OCI-LY7 (cell line): ENCODE measurements around the gene REXO1. TPM values are rescaled to one million over a fixed set of nuclear protein-coding genes. Genes with fewer than 3 reads are reported as not detected.

ENCODE experiments used
- BruUV-seq: library from RNA; stranded (reverse); fragments of 400-500 nt; replicated peaks from 2 replicates; lab custom pipeline; 2021; lab: Mats Ljungman, UMichigan
- CTCF ChIA-PET: fragments of 300-600 bp; sonication (Branson Sonifier 250); formaldehyde crosslinking; loops from one replicate; lab custom pipeline; 2022; ENCODE audit warnings: antibody characterized with exemption; ENCODE audit not compliant: unreplicated experiment; lab: Charles Lee
- POLR2A ChIA-PET: fragments of 300-600 bp; sonication (Branson Sonifier 250); formaldehyde crosslinking; loops from one replicate; lab custom pipeline; 2022; ENCODE audit warnings: antibody characterized with exemption; lab: Charles Lee
- DNase-seq: peaks from one replicate; pipeline ENCODE4 v3.0.0-alpha.2; 2015; ENCODE audit warnings: low spot score
- H2AFZ ChIP-seq: fragments of 200-600 bp; sonication (generic), shearing (Covaris generic); 2 replicates; pipeline ENCODE4 v1.6.1; 2014; ENCODE audit warnings: mild to moderate bottlenecking, antibody characterized with exemption, low read length, moderate library complexity
- H3K27ac ChIP-seq: fragments of 200-600 bp; sonication (generic); 2 replicates; pipeline ENCODE4 v1.5.1; 2014; ENCODE audit warnings: mixed run types, low read depth, mild to moderate bottlenecking, moderate library complexity, low read length, inconsistent platforms; ENCODE audit not compliant: poor library complexity, severe bottlenecking
- H3K36me3 ChIP-seq: fragments of 200-600 bp; sonication (generic); 2 replicates; pipeline ENCODE4 v1.6.1; 2014; ENCODE audit warnings: mild to moderate bottlenecking, antibody characterized with exemption, low read length, moderate library complexity, mixed read lengths; ENCODE audit not compliant: insufficient read depth
- H3K4me1 ChIP-seq: fragments of 200-600 bp; sonication (generic); 2 replicates; pipeline ENCODE4 v1.5.1; 2014; ENCODE audit warnings: mild to moderate bottlenecking, low read length; ENCODE audit not compliant: insufficient read depth, poor library complexity, severe bottlenecking
- H3K4me2 ChIP-seq: fragments of 200-600 bp; sonication (generic); 2 replicates; pipeline ENCODE4 v1.6.1; 2014; ENCODE audit warnings: mild to moderate bottlenecking, low read length
- H3K4me3 ChIP-seq: fragments of 200-600 bp; sonication (generic); 2 replicates; pipeline ENCODE4 v1.5.1; 2014; ENCODE audit warnings: mild to moderate bottlenecking, low read depth, low read length; ENCODE audit not compliant: poor library complexity, severe bottlenecking
- H3K79me2 ChIP-seq: fragments of 200-600 bp; sonication (generic); 2 replicates; pipeline ENCODE4 v1.6.1; 2016; ENCODE audit warnings: low read depth, mild to moderate bottlenecking, low read length, moderate library complexity, mixed read lengths; ENCODE audit not compliant: insufficient read depth
- H3K9me2 ChIP-seq: fragments of 200-600 bp; sonication (generic); 2 replicates; pipeline ENCODE4 v1.6.1; 2016; ENCODE audit warnings: mild to moderate bottlenecking, low read length, mixed read lengths; ENCODE audit not compliant: insufficient read depth
- H3K9me3 ChIP-seq: fragments of 200-600 bp; sonication (generic); 2 replicates; pipeline ENCODE4 v1.6.1; 2014; ENCODE audit warnings: mild to moderate bottlenecking, mixed run types, low read length, mixed read lengths
- H4K20me1 ChIP-seq: fragments of 200-600 bp; sonication (generic); 2 replicates; pipeline ENCODE4 v1.6.1; 2014; ENCODE audit warnings: mild to moderate bottlenecking, antibody characterized with exemption, low read length, moderate library complexity, mixed read lengths; ENCODE audit not compliant: insufficient read depth
- CTCF ChIP-seq: fragments of 200-600 bp; sonication (generic); conservative IDR thresholded peaks from 2 replicates; pipeline ENCODE4 v1.5.1; 2014; ENCODE audit warnings: mild to moderate bottlenecking, antibody characterized with exemption, low read length, moderate library complexity, mixed read lengths
- EZH2phosphoT487 ChIP-seq: fragments of 200-600 bp; sonication (generic); IDR thresholded peaks from 2 replicates; pipeline ENCODE4 v1.6.1; 2018; ENCODE audit warnings: low read depth, borderline replicate concordance, mild to moderate bottlenecking, mixed run types, antibody characterized with exemption, low read length, moderate library complexity, mixed read lengths
- intact Hi-C: fragments of 100-400 bp; cut with micrococcal nuclease; formaldehyde crosslinking; loops from one replicate; pipeline ENCODE4 v1.10.0; 2022; ENCODE audit not compliant: unreplicated experiment
- total RNA-seq, 2 experiments: library from RNA; depleted of rRNA in 1 of 2; stranded (reverse); fragments of >200 nt in 1 of 2; shearing (Covaris generic) in 1 of 2; gene quantifications; 2 replicates each; pipeline ENCODE4 v1.2.3, GENCODE V29; 2014 to 2022

REXO1 gene
- total RNA-seq, 2 experiments from 2014 or later: 24.0 to 52.8 TPM

GRCh38 chr19:1865172-1866010, 17.1 kb upstream of the REXO1 start:
- Histone ChIP-seq H2AFZ (no peak overlapping the region), H3K36me3 (peaks cover 32% of the 10 kb centered on the region), H3K9me2 (no peaks in the 10 kb centered on the region), H3K4me3 (peak overlapping the region; percentile 72), H3K79me2 (peaks cover 22% of the 10 kb centered on the region), H3K4me2 (peak overlapping the region; percentile 70), H3K4me1 (peaks cover 22% of the 10 kb centered on the region), H3K9me3 (no peaks in the 10 kb centered on the region), H4K20me1 (peaks cover 17% of the 10 kb centered on the region), H3K27ac (peak overlapping the region; percentile 82)
- DNase-seq: no peak
- intact Hi-C loops: loop anchor here (2.0 kb wide), 1 partner anchor 17 kb away; no protein-coding TSS in a partner anchor
- CTCF ChIA-PET: interaction anchor here (1.4 kb wide), 1 partner anchor 11 kb away, joined by 12 read pairs; no protein-coding TSS in a partner anchor
- POLR2A ChIA-PET: interaction anchor here (0.5 to 1.1 kb wide), 4 partner anchors 9 to 205 kb away, joined by 3 to 6 read pairs (median 4); no protein-coding TSS in a partner anchor
- no TSS peak for BruUV-seq
- TF ChIP-seq EZH2phosphoT487 (no peak), CTCF (no peak)

- Histone ChIP-seq H4K20me1 (peaks cover 17% of the 10 kb centered on the region), H3K4me2 (peak overlapping the region; percentile 70), H3K27ac (peak overlapping the region; percentile 82), H3K36me3 (peaks cover 26% of the 10 kb centered on the region; the same call in 1 of the 2 replicates), H2AFZ (peak overlapping the region; percentile 11; the same call in 1 of the 2 replicates), H3K4me1 (peaks cover 29% of the 10 kb centered on the region), H3K79me2 (peaks cover 30% of the 10 kb centered on the region), H3K9me3 (no peaks in the 10 kb centered on the region), H3K9me2 (no peaks in the 10 kb centered on the region), H3K4me3 (peak overlapping the region; percentile 72)
- ChIA-PET CTCF (interaction anchor here (0.7 to 1.4 kb wide), 2 partner anchors 12 to 216 kb away, joined by 7 to 12 read pairs; no protein-coding TSS in a partner anchor), POLR2A (interaction anchor here (1.0 to 1.1 kb wide), 2 partner anchors 10 to 40 kb away, joined by 3 to 4 read pairs; no protein-coding TSS in a partner anchor)
- BruUV-seq: TSS peak; percentile 82
- DNase-seq: peak; percentile 82
- no peak for TF ChIP-seq EZH2phosphoT487
- TF ChIP-seq CTCF: peak; percentile 77
- intact Hi-C loops: loop anchor here (1.0 to 2.0 kb wide), 2 partner anchors 18 to 41 kb away; partner anchors contain the start of genes ADAT3 and SCAMP4
Observed at GRCh38 chr19:1864480-1865171, 16.3 kb upstream of the REXO1 start.
